GM12878 (cell line): ENCODE results near the gene PSMC3.

Experiments
- ASH2L ChIP-seq: fragments of 300-600, 200-600 bp; sonication (generic); IDR thresholded peaks from 2 replicates; pipeline ENCODE4 v1.6.1; 2017; ENCODE audit warnings: low read depth, mild to moderate bottlenecking, borderline replicate concordance
- BACH1 ChIP-seq: fragments of 450-650 bp; IDR thresholded peaks from 2 replicates; pipeline ENCODE4 v1.6.1; 2017; ENCODE audit warnings: mild to moderate bottlenecking, borderline replicate concordance
- CREB1 ChIP-seq: IDR thresholded peaks from 2 replicates; pipeline ENCODE4 v1.6.1; 2012; ENCODE audit warnings: low read depth, mild to moderate bottlenecking, inconsistent platforms
- EP300 ChIP-seq, 2 experiments: fragments of 150-350 bp in 1 of 2; IDR thresholded peaks; 2 replicates each; pipeline ENCODE4 v1.6.1; 2011 to 2012; ENCODE audit warnings: low read depth in 2 of 2, low read length in 2 of 2, borderline replicate concordance in 1 of 2, improper control_type of control experiment in 1 of 2, inconsistent platforms in 1 of 2; ENCODE audit not compliant: control insufficient read depth in 1 of 2
- MYC ChIP-seq: IDR thresholded peaks from 2 replicates; pipeline ENCODE4 v1.6.1; 2011; ENCODE audit warnings: mild to moderate bottlenecking, low read length, moderate library complexity, inconsistent platforms; ENCODE audit not compliant: insufficient read depth, insufficient replicate concordance, insufficient read length, severe bottlenecking
- RFX5 ChIP-seq: IDR thresholded peaks from 2 replicates; pipeline ENCODE4 v1.6.1; 2011; ENCODE audit warnings: low read depth, low read length, improper control_type of control experiment
- SP1 ChIP-seq: IDR thresholded peaks from one replicate; pipeline ENCODE4 v1.6.1; 2011; ENCODE audit warnings: low read depth, low read length
- SREBF1 ChIP-seq: IDR thresholded peaks from 2 replicates; pipeline ENCODE4 v1.6.1; 2012; ENCODE audit warnings: mild to moderate bottlenecking, low read length
- TF ChIP-seq, protein P1 (sequence below): IDR thresholded peaks from 2 replicates; pipeline ENCODE4 v1.6.1; 2011; ENCODE audit warnings: low read depth, low read length, improper control_type of control experiment, borderline replicate concordance
- TF ChIP-seq, protein P2 (sequence below), 3 experiments: IDR thresholded peaks in 2 of 3; conservative IDR thresholded peaks in 1 of 3; 2 replicates each; pipeline ENCODE4 v1.5.1; 2011; ENCODE audit warnings: low read depth in 3 of 3, low read length in 3 of 3, mild to moderate bottlenecking in 3 of 3, control low read depth in 2 of 3, moderate library complexity in 2 of 3, inconsistent platforms in 1 of 3, mixed read lengths in 1 of 3; ENCODE audit not compliant: control insufficient read depth in 2 of 3, insufficient read depth in 1 of 3; ENCODE audit errors: extremely low read depth in 1 of 3
- TF ChIP-seq, protein P3 (sequence below): fragments of 450-650 bp; IDR thresholded peaks from 2 replicates; pipeline ENCODE4 v1.6.1; 2018; ENCODE audit warnings: mild to moderate bottlenecking, low read depth, moderate library complexity; ENCODE audit not compliant: partially characterized antibody

DNA sequence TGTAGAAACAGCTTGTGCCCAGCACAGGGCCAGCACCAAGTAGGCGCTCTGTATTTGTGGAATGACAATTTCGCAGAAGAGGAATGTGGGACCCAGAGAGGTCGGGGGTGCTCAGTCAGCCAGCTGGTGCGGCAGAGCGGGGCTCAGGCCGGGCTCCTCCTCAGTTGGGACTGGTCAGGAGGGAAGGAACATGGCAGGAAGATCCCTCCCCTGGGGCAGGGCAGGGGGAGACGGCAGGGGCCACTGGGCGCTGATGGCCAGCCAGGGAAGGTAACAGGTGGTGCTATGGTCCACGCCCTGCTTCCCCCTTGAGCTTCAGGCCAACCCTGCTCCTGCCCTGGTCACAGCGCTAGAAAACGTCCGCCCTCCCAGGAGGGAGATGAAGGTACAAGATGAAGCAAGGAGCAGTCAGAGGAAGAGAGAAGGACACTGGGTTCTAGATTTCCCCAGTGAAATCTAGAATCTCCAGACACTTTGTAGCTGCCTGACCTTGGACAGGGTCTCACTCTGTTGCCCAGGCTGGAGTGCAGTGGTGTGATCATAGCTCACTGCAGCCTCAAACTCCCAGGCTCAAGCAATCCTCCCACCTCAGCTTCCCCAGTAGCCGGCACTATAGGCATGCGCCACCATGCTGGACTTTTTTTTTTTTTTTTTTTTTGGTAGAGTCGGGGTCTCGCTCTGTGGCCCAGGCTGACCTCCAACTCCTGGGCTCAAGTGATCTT lies 34.4 kb downstream of the PSMC3 start:
- TF ChIP-seq, protein P1, sequence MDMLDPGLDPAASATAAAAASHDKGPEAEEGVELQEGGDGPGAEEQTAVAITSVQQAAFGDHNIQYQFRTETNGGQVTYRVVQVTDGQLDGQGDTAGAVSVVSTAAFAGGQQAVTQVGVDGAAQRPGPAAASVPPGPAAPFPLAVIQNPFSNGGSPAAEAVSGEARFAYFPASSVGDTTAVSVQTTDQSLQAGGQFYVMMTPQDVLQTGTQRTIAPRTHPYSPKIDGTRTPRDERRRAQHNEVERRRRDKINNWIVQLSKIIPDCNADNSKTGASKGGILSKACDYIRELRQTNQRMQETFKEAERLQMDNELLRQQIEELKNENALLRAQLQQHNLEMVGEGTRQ, result no peak
- TF ChIP-seq SREBF1 (no peak), RFX5 (no peak), ASH2L (no peak), EP300 (IDR thresholded peaks at IDR 0.05; ENCODE audit: borderline replicate concordance in 1 of 2, control insufficient read depth in 1 of 2, low read depth in 2 of 2, low read length in 2 of 2) (no peak), CREB1 (no peak), MYC (no peak), BACH1 (no peak), SP1 (no peak)
- TF ChIP-seq, protein P2, sequence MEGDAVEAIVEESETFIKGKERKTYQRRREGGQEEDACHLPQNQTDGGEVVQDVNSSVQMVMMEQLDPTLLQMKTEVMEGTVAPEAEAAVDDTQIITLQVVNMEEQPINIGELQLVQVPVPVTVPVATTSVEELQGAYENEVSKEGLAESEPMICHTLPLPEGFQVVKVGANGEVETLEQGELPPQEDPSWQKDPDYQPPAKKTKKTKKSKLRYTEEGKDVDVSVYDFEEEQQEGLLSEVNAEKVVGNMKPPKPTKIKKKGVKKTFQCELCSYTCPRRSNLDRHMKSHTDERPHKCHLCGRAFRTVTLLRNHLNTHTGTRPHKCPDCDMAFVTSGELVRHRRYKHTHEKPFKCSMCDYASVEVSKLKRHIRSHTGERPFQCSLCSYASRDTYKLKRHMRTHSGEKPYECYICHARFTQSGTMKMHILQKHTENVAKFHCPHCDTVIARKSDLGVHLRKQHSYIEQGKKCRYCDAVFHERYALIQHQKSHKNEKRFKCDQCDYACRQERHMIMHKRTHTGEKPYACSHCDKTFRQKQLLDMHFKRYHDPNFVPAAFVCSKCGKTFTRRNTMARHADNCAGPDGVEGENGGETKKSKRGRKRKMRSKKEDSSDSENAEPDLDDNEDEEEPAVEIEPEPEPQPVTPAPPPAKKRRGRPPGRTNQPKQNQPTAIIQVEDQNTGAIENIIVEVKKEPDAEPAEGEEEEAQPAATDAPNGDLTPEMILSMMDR (IDR thresholded peaks at IDR 0.05 in 2 of 3, conservative IDR thresholded peaks at IDR 0.05 in 1 of 3; ENCODE audit: control insufficient read depth in 2 of 3, extremely low read depth in 1 of 3, insufficient read depth in 1 of 3, low read depth in 3 of 3, low read length in 3 of 3), result no peak
- TF ChIP-seq, protein P3, sequence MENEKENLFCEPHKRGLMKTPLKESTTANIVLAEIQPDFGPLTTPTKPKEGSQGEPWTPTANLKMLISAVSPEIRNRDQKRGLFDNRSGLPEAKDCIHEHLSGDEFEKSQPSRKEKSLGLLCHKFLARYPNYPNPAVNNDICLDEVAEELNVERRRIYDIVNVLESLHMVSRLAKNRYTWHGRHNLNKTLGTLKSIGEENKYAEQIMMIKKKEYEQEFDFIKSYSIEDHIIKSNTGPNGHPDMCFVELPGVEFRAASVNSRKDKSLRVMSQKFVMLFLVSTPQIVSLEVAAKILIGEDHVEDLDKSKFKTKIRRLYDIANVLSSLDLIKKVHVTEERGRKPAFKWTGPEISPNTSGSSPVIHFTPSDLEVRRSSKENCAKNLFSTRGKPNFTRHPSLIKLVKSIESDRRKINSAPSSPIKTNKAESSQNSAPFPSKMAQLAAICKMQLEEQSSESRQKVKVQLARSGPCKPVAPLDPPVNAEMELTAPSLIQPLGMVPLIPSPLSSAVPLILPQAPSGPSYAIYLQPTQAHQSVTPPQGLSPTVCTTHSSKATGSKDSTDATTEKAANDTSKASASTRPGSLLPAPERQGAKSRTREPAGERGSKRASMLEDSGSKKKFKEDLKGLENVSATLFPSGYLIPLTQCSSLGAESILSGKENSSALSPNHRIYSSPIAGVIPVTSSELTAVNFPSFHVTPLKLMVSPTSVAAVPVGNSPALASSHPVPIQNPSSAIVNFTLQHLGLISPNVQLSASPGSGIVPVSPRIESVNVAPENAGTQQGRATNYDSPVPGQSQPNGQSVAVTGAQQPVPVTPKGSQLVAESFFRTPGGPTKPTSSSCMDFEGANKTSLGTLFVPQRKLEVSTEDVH, result no peak
